HCT116 (cell line): ENCODE results near the gene TTC27. TPM values are rescaled to one million over a fixed set of nuclear protein-coding genes. Genes with fewer than 3 reads are reported as not detected.

Experiments
- ATAC-seq: fragments of 200-7000 bp; cut with Tn5 transposase; 2 replicates; pipeline ENCODE4 v1.9.1; 2020; ENCODE audit warnings: mild to moderate bottlenecking, moderate library complexity
- BruUV-seq: library from RNA; stranded (reverse); fragments of 400-500 nt; replicated peaks from 2 replicates; lab custom pipeline; 2021; lab: Mats Ljungman, UMichigan
- CTCF ChIA-PET: fragments of 300-600 bp; sonication (Branson Sonifier 250); formaldehyde crosslinking; loops from one replicate; lab custom pipeline; 2021; ENCODE audit warnings: antibody characterized with exemption; lab: Charles Lee
- POLR2A ChIA-PET: fragments of 300-600, 350-600 bp; sonication (Branson Sonifier 250); formaldehyde crosslinking; loops from one replicate; lab custom pipeline; 2021; ENCODE audit warnings: antibody characterized with exemption; lab: Charles Lee
- RAD21 ChIA-PET, 2 experiments: fragments of 300-600 bp; sonication (Branson Sonifier 250); formaldehyde crosslinking; loops; one replicate each; lab custom pipeline; 2023; ENCODE audit warnings: low total read pairs in 2 of 2; ENCODE audit not compliant: uncharacterized antibody in 2 of 2, unreplicated experiment in 2 of 2, low non-redundant PET in 1 of 2; lab: Charles Lee
- DNase-seq: peaks from one replicate; pipeline ENCODE4 v3.0.0-alpha.2; 2010; ENCODE audit warnings: low read depth, low spot score
- H2AFZ ChIP-seq: fragments of 200-600 bp; shearing (Covaris generic), sonication (generic); 2 replicates; pipeline ENCODE4 v1.6.1; 2017; ENCODE audit warnings: low read depth, mixed run types, mixed read lengths, antibody characterized with exemption, low read length; ENCODE audit not compliant: poor library complexity, severe bottlenecking
- H3K27ac ChIP-seq: 2 replicates; pipeline ENCODE4 v1.5.1; 2012; ENCODE audit warnings: low read depth, low read length
- H3K27me3 ChIP-seq: fragments of 200-600 bp; sonication (generic); 2 replicates; pipeline ENCODE4 v1.6.1; 2016; ENCODE audit warnings: mixed run types, low read length, mixed read lengths; ENCODE audit not compliant: insufficient read depth
- H3K36me3 ChIP-seq, 2 experiments: fragments of 200-500 bp in 1 of 2; fragments of 200-600 bp in 1 of 2; sonication (Bioruptor generic) in 1 of 2; sonication (generic) in 1 of 2; 2 replicates each; pipeline versions ENCODE4 v1.5.1 to v1.6.1; 2014 to 2016; ENCODE audit warnings: low read length in 2 of 2, inconsistent platforms in 1 of 2, mixed read lengths in 1 of 2, mixed run types in 1 of 2; ENCODE audit not compliant: insufficient read depth in 2 of 2, control insufficient read depth in 1 of 2
- H3K4me1 ChIP-seq, 2 experiments: fragments of 200-600 bp in 1 of 2; sonication (generic) in 1 of 2; 2 replicates each; pipeline versions ENCODE4 v1.5.1 to v1.6.1; 2012 to 2017; ENCODE audit warnings: low read length in 2 of 2, inconsistent platforms in 1 of 2, mild to moderate bottlenecking in 1 of 2, mixed read lengths in 1 of 2, mixed run types in 1 of 2, moderate library complexity in 1 of 2; ENCODE audit not compliant: insufficient read depth in 2 of 2, control insufficient read depth in 1 of 2
- H3K4me2 ChIP-seq: fragments of 200-600 bp; sonication (generic); 2 replicates; pipeline ENCODE4 v1.6.1; 2017; ENCODE audit warnings: mixed run types, low read length, mixed read lengths
- H3K4me3 ChIP-seq, 2 experiments: fragments of 200-600 bp in 1 of 2; sonication (generic) in 1 of 2; replicated peaks in 1 of 2; 2 replicates each; pipeline ENCODE4 v1.5.1; 2011 to 2016; ENCODE audit warnings: low read length in 2 of 2, control low read depth in 1 of 2, low read depth in 1 of 2, mild to moderate bottlenecking in 1 of 2, mixed read lengths in 1 of 2, mixed run types in 1 of 2
- H3K79me2 ChIP-seq: fragments of 200-600 bp; sonication (generic); 2 replicates; pipeline ENCODE4 v1.6.1; 2017; ENCODE audit warnings: mild to moderate bottlenecking, mixed run types, low read length, moderate library complexity, mixed read lengths; ENCODE audit not compliant: insufficient read depth
- H3K9ac ChIP-seq: fragments of 200-600 bp; sonication (generic); 2 replicates; pipeline ENCODE4 v1.6.1; 2016; ENCODE audit warnings: low read length, mixed read lengths
- H3K9me2 ChIP-seq: fragments of 200-600 bp; sonication (generic), shearing (Covaris generic); 2 replicates; pipeline ENCODE4 v1.6.1; 2017; ENCODE audit warnings: mixed run types, mild to moderate bottlenecking, moderate library complexity; ENCODE audit not compliant: insufficient read depth
- H3K9me3 ChIP-seq, 2 experiments: fragments of 200-500 bp in 1 of 2; fragments of 200-600 bp in 1 of 2; sonication (Bioruptor generic) in 1 of 2; sonication (generic) in 1 of 2; 2 replicates each; pipeline ENCODE4 v1.6.1; 2014 to 2017; ENCODE audit warnings: low read length in 2 of 2, mixed read lengths in 2 of 2, inconsistent platforms in 1 of 2, low read depth in 1 of 2, mild to moderate bottlenecking in 1 of 2, mixed run types in 1 of 2, moderate library complexity in 1 of 2; ENCODE audit not compliant: control insufficient read depth in 1 of 2, insufficient read depth in 1 of 2
- H4K20me1 ChIP-seq: fragments of 200-600 bp; sonication (generic), shearing (Covaris generic); 2 replicates; pipeline ENCODE4 v1.6.1; 2017; ENCODE audit warnings: mixed run types, mild to moderate bottlenecking, moderate library complexity; ENCODE audit not compliant: insufficient read depth
- CBX3 ChIP-seq: IDR thresholded peaks from 2 replicates; pipeline ENCODE4 v1.6.1; 2012; ENCODE audit warnings: low read depth
- EZH2 ChIP-seq: fragments of 200-600 bp; sonication (generic); IDR thresholded peaks from 2 replicates; pipeline ENCODE4 v1.6.1; 2017; ENCODE audit warnings: antibody characterized with exemption, mixed run types
- EZH2phosphoT487 ChIP-seq: fragments of 200-600 bp; IDR thresholded peaks from 2 replicates; pipeline ENCODE4 v1.6.1; 2018; ENCODE audit warnings: antibody characterized with exemption, borderline replicate concordance
- SIN3A ChIP-seq: IDR thresholded peaks from 2 replicates; pipeline ENCODE4 v1.6.1; 2012; ENCODE audit warnings: low read depth
- SP1 ChIP-seq: IDR thresholded peaks from 2 replicates; pipeline ENCODE4 v1.6.1; 2012; ENCODE audit warnings: low read depth
- ZBTB33 ChIP-seq: IDR thresholded peaks from 2 replicates; pipeline ENCODE4 v1.6.1; 2011; ENCODE audit warnings: mild to moderate bottlenecking, low read length, moderate library complexity; ENCODE audit not compliant: insufficient replicate concordance; ENCODE audit errors: extremely low read depth
- ZNF274 ChIP-seq: fragments of 200-500 bp; sonication (Bioruptor generic); IDR thresholded peaks from 2 replicates; pipeline ENCODE4 v1.6.1; 2014; ENCODE audit warnings: mild to moderate bottlenecking, low read depth, low read length, inconsistent platforms
- intact Hi-C: fragments of 100-400 bp; cut with micrococcal nuclease; formaldehyde crosslinking; loops from 2 replicates; pipeline ENCODE4 v1.10.0; 2022
- total RNA-seq: library from RNA; stranded (reverse); gene quantifications from one replicate; pipeline ENCODE4 v1.2.1, GENCODE V29; 2021; ENCODE audit not compliant: unreplicated experiment

Gene TTC27
- total RNA-seq, 1 experiment from 2014 or later, result 24.4 TPM

DNA sequence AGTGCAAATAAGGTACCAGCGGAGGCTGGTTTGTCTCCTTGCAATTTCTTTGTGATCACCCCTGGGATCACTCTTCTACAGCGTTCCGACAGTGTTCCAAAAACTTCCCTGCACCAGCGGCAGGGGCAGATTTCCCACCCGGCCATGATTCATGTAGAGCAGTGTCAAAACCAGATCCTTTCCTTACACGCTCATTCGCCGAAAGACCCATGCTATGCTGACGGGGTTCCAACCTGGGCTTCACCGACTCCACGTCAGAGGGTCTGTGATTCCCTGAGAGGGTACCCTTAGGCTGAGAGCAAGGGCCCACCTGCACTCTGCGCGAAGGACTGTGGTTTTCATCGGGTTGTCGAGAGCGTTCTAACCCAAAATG is 423 bp upstream of the TTC27 start:
- H3K4me2 ChIP-seq, result peak overlapping the region; percentile 85
- ChIA-PET CTCF (no interaction called here), POLR2A (no interaction called here)
- no peak for DNase-seq
- no peaks in the 10 kb centered on the region for H3K27me3 ChIP-seq
- H3K79me2 ChIP-seq, result peaks cover 21% of the 10 kb centered on the region; the same call in 1 of the 2 replicates
- no peak overlapping the region for H3K27ac ChIP-seq
- no peaks in the 10 kb centered on the region for H3K9me3 ChIP-seq
- peak overlapping the region; percentile 34; the same call in 1 of the 2 replicates for H3K9ac ChIP-seq
- peak overlapping the region; percentile 92 to 99; a peak in 3 of 4 replicates for H3K4me3 ChIP-seq
- H3K9me2 ChIP-seq, result no peaks in the 10 kb centered on the region
- no TSS peak for BruUV-seq
- H3K4me1 ChIP-seq, result peaks cover 0 to 14% of the 10 kb centered on the region in 2 experiments; a peak in 3 of 4 replicates
- TF ChIP-seq SP1, result no peak
- TF ChIP-seq EZH2, result no peak
- no peak for TF ChIP-seq SIN3A
- TF ChIP-seq ZNF274, result no peak
- TF ChIP-seq, all 23 proteins: peak for 0
- ATAC-seq, result peak; percentile 20; the same call in 1 of the 2 replicates
- intact Hi-C loops, result no loop called here
- Histone ChIP-seq H3K36me3 (peaks cover under 1 to 2% of the 10 kb centered on the region in 2 experiments; a peak in 2 of 4 replicates), H2AFZ (peak overlapping the region; percentile 51), H4K20me1 (no peaks in the 10 kb centered on the region)
- RAD21 ChIA-PET, result no interaction called here

GRCh38 chr2:32632089-32632488 is 4.2 kb downstream of the TTC27 start:
- H3K4me3 ChIP-seq, result no peak overlapping the region
- TF ChIP-seq ZNF274 (no peak), ZBTB33 (no peak), CBX3 (no peak), EZH2 (no peak), EZH2phosphoT487 (no peak)
- TF ChIP-seq, all 23 proteins: peak for 0
- H3K9me3 ChIP-seq, result no peaks in the 10 kb centered on the region
- no peaks in the 10 kb centered on the region for H3K27me3 ChIP-seq
- no peak overlapping the region for H3K9ac ChIP-seq
- DNase-seq (peak; percentile 7), ATAC-seq (no peak)
- no peaks in the 10 kb centered on the region for H4K20me1 ChIP-seq
- peaks cover 0 to 15% of the 10 kb centered on the region in 2 experiments; a peak in 3 of 4 replicates for H3K4me1 ChIP-seq
- intact Hi-C loops, result no loop called here
- no peaks in the 10 kb centered on the region for H3K9me2 ChIP-seq
- H3K36me3 ChIP-seq, result peaks cover 0 to 6% of the 10 kb centered on the region in 2 experiments; a peak in 2 of 4 replicates
- no peak overlapping the region for H3K27ac ChIP-seq
- H3K79me2 ChIP-seq, result peaks cover 21% of the 10 kb centered on the region; the same call in 1 of the 2 replicates
- CTCF ChIA-PET, result no interaction called here
- POLR2A ChIA-PET, result no interaction called here
- no peak overlapping the region for H3K4me2 ChIP-seq
- RAD21 ChIA-PET, result no interaction called here
- H2AFZ ChIP-seq, result no peak overlapping the region
- no TSS peak for BruUV-seq
